Kidney (tissue), 14 donors: Measurements from ENCODE around the gene SMIM33. TPM values are rescaled to one million over a fixed set of nuclear protein-coding genes. Genes with fewer than 3 reads are reported as not detected.
"Not testable (repeated sequence)": the region's sequence is repeated elsewhere in the genome, so short reads cannot be mapped to it uniquely, and the experiment has no call there.

ENCODE experiments used
- DNase-seq, 5 donors: peaks; one replicate each; pipeline ENCODE4 v3.0.0-alpha.2; 2013 to 2020
- FAIRE-seq: peaks from 2 replicates; lab custom pipeline; 2012; peaks lifted over from hg19 to GRCh38; lab: Jason Lieb, UNC
- H3K27ac ChIP-seq, 2 donors: one replicate each; pipeline ENCODE4 v1.7.0; 2013; ENCODE audit warnings: low read depth in 2 of 2, low read length in 2 of 2, inconsistent platforms in 1 of 2
- H3K27me3 ChIP-seq: one replicate; pipeline ENCODE4 v1.7.1; 2013; ENCODE audit warnings: low read length, inconsistent platforms; ENCODE audit not compliant: control insufficient read depth, insufficient read depth
- H3K36me3 ChIP-seq, 3 donors: one replicate each; pipeline versions ENCODE4 v1.7.0 to v1.7.1; 2013; ENCODE audit warnings: low read length in 3 of 3, control low read depth in 1 of 3, inconsistent platforms in 1 of 3; ENCODE audit not compliant: insufficient read depth in 3 of 3, control insufficient read depth in 2 of 3
- H3K4me1 ChIP-seq, 3 donors: one replicate each; pipeline versions ENCODE4 v1.7.0 to v1.7.1; 2013; ENCODE audit warnings: low read length in 3 of 3, inconsistent platforms in 1 of 3, low read depth in 1 of 3; ENCODE audit not compliant: control insufficient read depth in 2 of 3, insufficient read depth in 2 of 3
- H3K4me3 ChIP-seq, 3 donors: one replicate each; pipeline versions ENCODE4 v1.7.0 to v1.8.1; 2013; ENCODE audit warnings: low read length in 3 of 3, control low read depth in 1 of 3, inconsistent platforms in 1 of 3
- H3K9ac ChIP-seq, 3 donors: one replicate each; pipeline versions ENCODE4 v1.7.0 to v1.7.1; 2013; ENCODE audit warnings: low read length in 3 of 3, control low read depth in 1 of 3, inconsistent platforms in 1 of 3
- H3K9me3 ChIP-seq, 3 donors: one replicate each; pipeline versions ENCODE4 v1.7.0 to v1.7.1; 2013; ENCODE audit warnings: low read length in 3 of 3, control low read depth in 1 of 3, inconsistent platforms in 1 of 3; ENCODE audit not compliant: control insufficient read depth in 2 of 3, insufficient read depth in 1 of 3
- CTCF ChIP-seq: IDR thresholded peaks from 3 replicates; pipeline ENCODE4 v1.5.1; 2012; ENCODE audit warnings: mild to moderate bottlenecking, moderate library complexity, borderline replicate concordance; ENCODE audit not compliant: insufficient read depth; ENCODE audit errors: extremely low read depth
- intact Hi-C: fragments of 100-400 bp; cut with DNase I; formaldehyde crosslinking; loops from one replicate; pipeline ENCODE4 v1.11.1; 2022
- polyA plus RNA-seq: library from polyadenylated mRNA; stranded (reverse); fragments of 350-450 nt; fragmentation: Illumina TruSeq; extraction: RNeasy Lipid Tissue Mini Kit (QIAGEN cat#74804); gene quantifications from one replicate; pipeline ENCODE4 v1.2.3, GENCODE V29; 2014; ENCODE audit warnings: low read depth, low replicate concordance; ENCODE audit not compliant: insufficient read depth
- total RNA-seq: library from RNA; stranded (reverse); fragmentation: NEBNext Ultra II Directional; extraction: Animal tissue kit (Norgen Biotek cat#: 25700); gene quantifications from one replicate; pipeline ENCODE4 v1.2.1, GENCODE V29; 2021
- donor health status: control.
- donor health status: control.
- donor health status: control.
- donor health status: control.
- donor health status: control.
- donor health status: DM: yes; HTN: yes; CAD: no.
- donor health status: Normal renal cell carcinoma (clear cell type).

The SMIM33 gene
- total and polyA plus RNA-seq, 2 donors from 2014 or later, result 0.13 TPM; not detected in 1

GRCh38 chr5:139481122-139481533 is 10.3 kb downstream of the SMIM33 start:
- no peak for FAIRE-seq
- Histone ChIP-seq H3K9me3 (no peaks in the 10 kb centered on the region), H3K27ac (peak overlapping the region; percentile 94 to 95), H3K36me3 (peaks cover 0 to 9% (median 0%) of the 10 kb centered on the region in 3 donors), H3K4me3 (peak overlapping the region in 2 of 3 donors; percentile 64 to 76), H3K27me3 (no peaks in the 10 kb centered on the region), H3K9ac (peak overlapping the region in 2 of 3 donors; percentile 79 to 90), H3K4me1 (peaks cover 0 to 6% (median 0%) of the 10 kb centered on the region in 3 donors)
- DNase-seq, result peak in 1 of 5 donors; percentile 84
- TF ChIP-seq CTCF, result no peak
- intact Hi-C loops, result no loop called here

- H3K4me3 ChIP-seq, result peak overlapping the region; percentile 64 to 76 (median 73)
- intact Hi-C loops, result no loop called here
- peak in 1 of 5 donors; percentile 7 for DNase-seq
- peaks cover 0 to 6% (median 0%) of the 10 kb centered on the region in 3 donors for H3K4me1 ChIP-seq
- H3K27me3 ChIP-seq, result no peaks in the 10 kb centered on the region
- no peak for TF ChIP-seq CTCF
- H3K27ac ChIP-seq, result peak overlapping the region; percentile 94 to 95
- peak overlapping the region; percentile 71 to 90 (median 79) for H3K9ac ChIP-seq
- no peak for FAIRE-seq
- no peaks in the 10 kb centered on the region for H3K9me3 ChIP-seq
- H3K36me3 ChIP-seq, result peaks cover 0 to 9% (median 0%) of the 10 kb centered on the region in 3 donors
These were observed 10.8 kb downstream of the SMIM33 start for GRCh38 chr5:139481580-139482049.

GRCh38 chr5:139482050-139482889 is 11.5 kb downstream of the SMIM33 start, which contains the start of gene STING1:
Gene STING1, minus strand, starts transcription at chr5:139482758. Its CDS starts 1,054 bp downstream, at chr5:139481704.
- Histone ChIP-seq H3K27me3 (no peaks in the 10 kb centered on the region), H3K4me1 (peaks cover 0 to 6% (median 0%) of the 10 kb centered on the region in 3 donors), H3K27ac (peak within 1 kb of the TSS; percentile 94 to 95), H3K9ac (peak within 1 kb of the TSS; percentile 71 to 90 (median 79)), H3K4me3 (peak within 1 kb of the TSS; percentile 64 to 76 (median 73)), H3K36me3 (peaks cover 0 to 9% (median 0%) of the 10 kb centered on the region in 3 donors), H3K9me3 (no peaks in the 10 kb centered on the region)
- TF ChIP-seq CTCF, result no peak
- DNase-seq, result peak in 4 of 5 donors; percentile 54 to 94 (median 88)
- intact Hi-C loops, result no loop called here
- FAIRE-seq, result no peak

GRCh38 chr5:139482890-139483208 is 12.0 kb downstream of the SMIM33 start:
- H3K9me3 ChIP-seq, H3K9ac ChIP-seq, intact Hi-C loops, H3K27me3 ChIP-seq, DNase-seq, FAIRE-seq, H3K4me1 ChIP-seq, H3K36me3 ChIP-seq: not testable (repeated sequence)
- Histone ChIP-seq H3K4me3 (peak overlapping the region in 2 of 3 donors; percentile 64 to 76), H3K27ac (peak overlapping the region in 1 of 2 donors; percentile 57)
